ENCODE measurements around the gene GCSAM. TPM values are rescaled to one million over a fixed set of nuclear protein-coding genes. Genes with fewer than 3 reads are reported as not detected.

GCSAM gene
- total and polyA plus RNA-seq, 2 experiments from 2014 or later: 0.66 TPM; not detected in 1

DNA sequence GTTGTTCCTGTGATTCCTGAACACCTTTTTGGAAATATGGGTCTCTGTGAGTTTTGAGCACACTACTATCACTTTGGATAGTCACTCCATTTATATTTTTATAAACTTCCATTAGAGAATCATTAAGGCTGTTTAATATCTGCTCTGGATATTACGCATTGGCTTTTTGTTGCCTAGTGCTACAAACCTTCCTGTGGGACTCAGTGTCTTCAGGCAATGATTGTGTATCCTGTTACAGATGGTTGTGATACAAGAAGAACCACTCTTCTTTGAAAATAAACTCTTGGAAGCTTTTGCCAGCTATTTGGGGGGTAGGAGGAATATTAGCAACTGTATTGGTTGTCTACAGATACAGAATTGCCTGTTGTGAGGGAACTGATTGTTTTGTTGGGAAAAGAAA, 15.6 kb downstream of the GCSAM start:
- no peaks in the 10 kb centered on the region for H3K4me1 ChIP-seq (ENCODE audit: insufficient read depth)
- H3K36me3 ChIP-seq (replicated peaks; ENCODE audit: insufficient read depth, low read depth): no peaks in the 10 kb centered on the region
- 100% methylated on average over 1 of the region's 1 CpG for WGBS (ENCODE audit: low lambda C conversion rate, missing lambda C conversion rate)
- DNase-seq (ENCODE audit: low spot score): no peak
- H3K4me3 ChIP-seq: no peak overlapping the region
- H3K9me2 ChIP-seq (replicated peaks; ENCODE audit: insufficient read depth): no peaks in the 10 kb centered on the region
- H2AFZ ChIP-seq: no peak overlapping the region
- H4K20me1 ChIP-seq (ENCODE audit: insufficient read depth, poor library complexity, severe bottlenecking): no peaks in the 10 kb centered on the region
- H3K9me3 ChIP-seq (ENCODE audit: low read depth): no peaks in the 10 kb centered on the region
- H3K79me2 ChIP-seq: no peaks in the 10 kb centered on the region
- TF ChIP-seq, protein P1, sequence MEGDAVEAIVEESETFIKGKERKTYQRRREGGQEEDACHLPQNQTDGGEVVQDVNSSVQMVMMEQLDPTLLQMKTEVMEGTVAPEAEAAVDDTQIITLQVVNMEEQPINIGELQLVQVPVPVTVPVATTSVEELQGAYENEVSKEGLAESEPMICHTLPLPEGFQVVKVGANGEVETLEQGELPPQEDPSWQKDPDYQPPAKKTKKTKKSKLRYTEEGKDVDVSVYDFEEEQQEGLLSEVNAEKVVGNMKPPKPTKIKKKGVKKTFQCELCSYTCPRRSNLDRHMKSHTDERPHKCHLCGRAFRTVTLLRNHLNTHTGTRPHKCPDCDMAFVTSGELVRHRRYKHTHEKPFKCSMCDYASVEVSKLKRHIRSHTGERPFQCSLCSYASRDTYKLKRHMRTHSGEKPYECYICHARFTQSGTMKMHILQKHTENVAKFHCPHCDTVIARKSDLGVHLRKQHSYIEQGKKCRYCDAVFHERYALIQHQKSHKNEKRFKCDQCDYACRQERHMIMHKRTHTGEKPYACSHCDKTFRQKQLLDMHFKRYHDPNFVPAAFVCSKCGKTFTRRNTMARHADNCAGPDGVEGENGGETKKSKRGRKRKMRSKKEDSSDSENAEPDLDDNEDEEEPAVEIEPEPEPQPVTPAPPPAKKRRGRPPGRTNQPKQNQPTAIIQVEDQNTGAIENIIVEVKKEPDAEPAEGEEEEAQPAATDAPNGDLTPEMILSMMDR (IDR thresholded peaks at IDR 0.05; ENCODE audit: poor library complexity): no peak
- no peak for TF ChIP-seq EZH2phosphoT487 (IDR thresholded peaks at IDR 0.05; ENCODE audit: low read depth, severe bottlenecking, unreplicated experiment)
- no peak for TF ChIP-seq EZH2 (IDR thresholded peaks at IDR 0.05; ENCODE audit: borderline replicate concordance)
- H3K4me2 ChIP-seq: no peak overlapping the region
- H3K27ac ChIP-seq: no peak overlapping the region
- no peaks in the 10 kb centered on the region for H3K27me3 ChIP-seq

DNA sequence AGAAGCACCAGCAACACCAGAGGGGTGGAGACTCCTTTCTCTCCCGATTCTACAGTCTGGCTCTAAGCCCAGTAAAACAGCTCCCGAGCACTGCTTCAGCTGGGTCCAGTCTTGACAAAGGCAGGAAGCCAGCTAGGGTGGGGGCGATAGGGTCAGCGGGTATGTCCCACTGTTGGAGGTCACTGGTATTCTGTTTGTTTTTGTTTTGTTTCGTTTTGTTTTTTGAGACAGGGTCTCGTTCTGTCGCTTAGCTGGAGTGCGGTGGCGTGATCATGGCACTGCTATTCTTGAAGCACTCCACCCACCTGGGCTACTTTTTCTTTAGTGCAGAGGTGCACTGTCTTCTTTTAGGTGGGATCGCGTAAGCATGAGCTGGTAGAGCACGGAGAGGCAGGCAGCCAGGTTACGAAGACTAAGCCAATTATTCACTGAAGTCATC, 16.3 kb downstream of the GCSAM start:
- TF ChIP-seq, protein P1 (IDR thresholded peaks at IDR 0.05; ENCODE audit: poor library complexity): no peak
- TF ChIP-seq EZH2phosphoT487 (IDR thresholded peaks at IDR 0.05; ENCODE audit: low read depth, severe bottlenecking, unreplicated experiment): no peak
- TF ChIP-seq EZH2 (IDR thresholded peaks at IDR 0.05; ENCODE audit: borderline replicate concordance): no peak
- no peaks in the 10 kb centered on the region for H3K9me2 ChIP-seq (replicated peaks; ENCODE audit: insufficient read depth)
- no peaks in the 10 kb centered on the region for H3K36me3 ChIP-seq (replicated peaks; ENCODE audit: insufficient read depth, low read depth)
- H3K79me2 ChIP-seq: no peaks in the 10 kb centered on the region
- no peak for DNase-seq (ENCODE audit: low spot score)
- H3K4me3 ChIP-seq: no peak overlapping the region
- H4K20me1 ChIP-seq (ENCODE audit: insufficient read depth, poor library complexity, severe bottlenecking): no peaks in the 10 kb centered on the region
- H2AFZ ChIP-seq: no peak overlapping the region
- H3K4me2 ChIP-seq: no peak overlapping the region
- no peaks in the 10 kb centered on the region for H3K27me3 ChIP-seq
- H3K4me1 ChIP-seq (ENCODE audit: insufficient read depth): no peaks in the 10 kb centered on the region
- WGBS (ENCODE audit: low lambda C conversion rate, missing lambda C conversion rate): 93% methylated on average over 13 of the region's 13 CpGs
- no peak overlapping the region for H3K27ac ChIP-seq
- no peaks in the 10 kb centered on the region for H3K9me3 ChIP-seq (ENCODE audit: low read depth)

DNA sequence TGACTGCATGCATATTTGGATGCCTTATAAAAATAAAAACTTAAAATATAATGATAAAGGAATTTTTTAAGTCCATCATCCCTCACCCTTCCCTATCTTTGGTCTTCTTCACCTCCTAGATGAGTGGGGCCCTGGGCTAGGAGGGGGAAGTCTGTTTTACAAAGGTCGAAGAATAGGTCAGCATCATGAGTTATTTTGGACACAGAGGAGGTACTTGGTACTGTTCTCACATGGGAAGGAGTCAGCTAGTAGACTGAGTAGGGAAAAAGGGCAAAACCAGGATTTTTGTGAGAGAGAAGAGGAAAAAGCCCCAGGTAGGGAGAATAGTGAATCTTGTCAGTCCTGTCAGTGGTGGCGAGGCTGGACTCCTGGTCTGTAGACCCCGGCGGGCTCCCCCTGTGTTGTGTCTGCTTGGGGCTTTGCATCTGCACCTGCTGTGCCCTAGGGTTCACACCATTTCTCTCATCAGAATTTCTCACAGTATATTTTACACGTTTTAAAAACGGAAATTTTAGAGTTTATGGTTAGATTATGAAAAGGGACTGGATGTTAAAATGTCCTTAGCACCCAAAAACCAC, 17.2 kb downstream of the GCSAM start:
- TF ChIP-seq EZH2 (IDR thresholded peaks at IDR 0.05; ENCODE audit: borderline replicate concordance) (no peak), EZH2phosphoT487 (IDR thresholded peaks at IDR 0.05; ENCODE audit: low read depth, severe bottlenecking, unreplicated experiment) (no peak)
- TF ChIP-seq, protein P1 (IDR thresholded peaks at IDR 0.05; ENCODE audit: poor library complexity): no peak
- Histone ChIP-seq H3K27me3 (no peaks in the 10 kb centered on the region), H3K4me1 (ENCODE audit: insufficient read depth) (no peaks in the 10 kb centered on the region), H3K9me2 (replicated peaks; ENCODE audit: insufficient read depth) (no peaks in the 10 kb centered on the region), H2AFZ (no peak overlapping the region), H3K36me3 (replicated peaks; ENCODE audit: insufficient read depth, low read depth) (no peaks in the 10 kb centered on the region), H3K4me2 (no peak overlapping the region), H3K27ac (no peak overlapping the region), H3K79me2 (no peaks in the 10 kb centered on the region), H4K20me1 (ENCODE audit: insufficient read depth, poor library complexity, severe bottlenecking) (no peaks in the 10 kb centered on the region), H3K9me3 (ENCODE audit: low read depth) (no peaks in the 10 kb centered on the region), H3K4me3 (no peak overlapping the region)
- 90% methylated on average over 6 of the region's 6 CpGs for WGBS (ENCODE audit: low lambda C conversion rate, missing lambda C conversion rate)
- no peak for DNase-seq (ENCODE audit: low spot score)

Measured in hepatocyte (in vitro differentiated cells).